NCI-H1417 (cell line): Measurements from ENCODE around the gene KANSL1.
"Not testable (repeated sequence)": the region's sequence is repeated elsewhere in the genome, so short reads cannot be mapped to it uniquely, and the experiment has no call there.

ENCODE experiments used
- DNase-seq, 3 experiments: peaks; one replicate each; lab custom pipeline; 2025; lab: John Stamatoyannopoulos, UW

The KANSL1 gene

DNA sequence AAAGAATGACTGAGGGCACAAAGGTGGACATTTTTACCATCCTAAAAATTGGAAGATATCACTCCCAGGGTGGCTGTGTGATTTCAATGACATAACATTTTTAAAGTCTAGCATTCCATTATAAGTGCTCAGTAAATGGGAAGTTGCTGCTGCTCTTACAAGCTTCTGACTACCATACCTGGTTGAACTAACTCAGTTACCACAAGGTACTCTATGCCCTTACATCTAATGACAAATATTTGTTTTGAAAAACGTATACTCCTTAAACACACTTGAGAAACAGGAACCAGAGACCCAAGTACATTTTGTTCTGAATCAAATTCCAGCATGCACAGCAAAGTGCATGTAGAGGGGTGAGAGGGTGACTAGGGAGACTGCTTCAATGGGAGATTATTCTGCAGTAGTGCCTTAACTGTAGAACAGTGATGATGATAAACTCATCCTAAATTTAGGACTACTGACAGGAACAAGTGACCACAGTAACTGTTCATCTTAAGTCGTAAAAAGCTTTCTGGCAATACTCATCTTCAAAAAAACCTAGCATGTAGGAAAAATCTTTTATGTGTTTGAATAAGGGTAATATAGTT is 83.5 kb downstream of the KANSL1 start:
- no peak for DNase-seq

DNA sequence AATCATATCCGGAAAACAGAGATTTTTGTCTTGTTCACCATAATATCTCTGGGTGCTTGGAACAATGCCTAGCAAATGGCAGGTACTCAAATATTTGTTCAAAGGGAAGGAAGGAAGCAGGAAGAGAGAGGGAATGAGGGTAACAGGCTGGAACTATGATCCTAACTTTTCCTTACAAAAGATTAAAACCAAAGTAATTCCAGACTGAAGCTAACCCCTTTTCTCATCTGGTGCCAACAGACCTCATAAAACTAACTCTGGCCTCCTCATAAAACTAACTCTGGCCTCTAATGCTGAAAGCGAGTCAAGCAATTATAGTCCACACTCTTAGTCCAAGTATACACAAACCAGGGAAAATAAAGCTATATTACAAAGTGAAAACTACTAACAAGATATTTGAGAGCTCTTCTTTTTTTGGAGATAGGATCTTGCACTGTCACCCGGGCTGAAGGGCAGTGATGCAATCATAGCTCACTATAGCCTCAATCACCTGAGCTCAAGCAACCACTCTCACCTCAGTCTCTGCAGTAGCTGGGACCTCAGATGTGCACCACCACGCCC is 84.6 kb downstream of the KANSL1 start:
- DNase-seq = no peak

DNA sequence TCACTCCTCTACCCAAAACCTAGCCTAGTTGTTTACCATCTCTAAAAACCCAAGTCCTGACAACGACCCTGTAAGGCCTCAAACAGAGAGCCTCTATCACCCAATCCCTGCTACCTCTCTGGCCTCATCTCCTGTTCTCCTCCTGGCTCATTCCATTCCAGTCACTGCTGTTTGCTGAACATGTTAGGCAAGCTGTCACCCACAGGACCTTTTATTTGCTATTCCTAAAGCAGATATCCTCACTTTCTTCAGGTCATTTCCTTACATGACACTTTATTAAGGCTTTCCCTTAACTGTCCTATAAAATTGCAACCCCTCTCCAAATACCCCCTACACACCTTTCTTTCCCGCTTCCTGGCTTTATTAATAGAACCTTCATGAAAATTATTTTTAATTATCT is 85.1 kb downstream of the KANSL1 start:
- no peak for DNase-seq

DNA sequence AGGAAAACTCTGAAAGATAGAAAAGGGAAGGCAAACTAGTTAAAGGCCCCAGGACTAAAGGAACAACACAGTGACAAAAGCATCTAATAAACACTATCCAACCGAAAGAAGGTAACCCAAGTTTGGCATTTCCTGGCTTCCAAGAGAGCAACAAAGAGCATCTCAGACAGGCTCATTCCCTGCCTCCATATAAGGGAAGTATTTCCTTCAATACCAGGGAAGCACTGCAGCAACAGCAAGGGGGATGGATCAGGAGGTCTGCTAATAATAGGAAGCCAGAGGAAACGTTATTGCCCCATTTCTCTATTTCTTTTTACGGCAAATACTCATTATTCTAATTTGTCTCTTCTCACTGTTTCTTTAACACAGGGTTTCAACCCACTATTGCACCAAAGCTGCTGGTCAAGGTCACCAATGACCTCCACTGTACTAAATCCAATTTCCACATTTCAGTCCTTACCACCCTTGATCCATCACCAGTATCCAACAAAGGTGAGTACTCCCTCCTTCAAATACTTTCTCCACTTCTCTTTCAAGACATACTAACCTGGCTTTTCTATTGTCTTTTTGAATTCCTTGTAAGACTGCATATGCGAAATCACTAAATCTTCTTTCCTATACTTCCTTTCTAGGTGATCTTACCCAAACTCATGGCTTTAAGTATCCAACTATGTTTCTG is 86.1 kb downstream of the KANSL1 start:
- DNase-seq = no peak

DNA sequence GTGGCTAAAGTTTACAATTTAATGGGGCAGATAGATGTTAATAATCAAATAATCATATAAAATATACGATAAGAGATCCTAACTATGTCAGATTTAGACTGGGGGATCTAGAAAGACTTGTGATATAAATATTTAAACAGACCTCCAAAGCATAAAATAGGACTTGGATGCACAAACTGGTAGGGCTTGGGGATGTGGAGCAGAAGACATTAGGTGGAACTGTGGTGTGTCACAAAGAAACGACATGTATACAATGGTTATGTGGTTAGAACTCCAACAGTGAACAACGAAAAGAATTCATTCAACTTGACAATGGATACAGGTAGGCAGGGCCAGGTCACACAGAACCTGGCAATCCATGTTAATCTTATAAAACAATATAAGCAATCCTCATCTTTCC is 90.4 kb downstream of the KANSL1 start:
- not testable (repeated sequence) for DNase-seq

DNA sequence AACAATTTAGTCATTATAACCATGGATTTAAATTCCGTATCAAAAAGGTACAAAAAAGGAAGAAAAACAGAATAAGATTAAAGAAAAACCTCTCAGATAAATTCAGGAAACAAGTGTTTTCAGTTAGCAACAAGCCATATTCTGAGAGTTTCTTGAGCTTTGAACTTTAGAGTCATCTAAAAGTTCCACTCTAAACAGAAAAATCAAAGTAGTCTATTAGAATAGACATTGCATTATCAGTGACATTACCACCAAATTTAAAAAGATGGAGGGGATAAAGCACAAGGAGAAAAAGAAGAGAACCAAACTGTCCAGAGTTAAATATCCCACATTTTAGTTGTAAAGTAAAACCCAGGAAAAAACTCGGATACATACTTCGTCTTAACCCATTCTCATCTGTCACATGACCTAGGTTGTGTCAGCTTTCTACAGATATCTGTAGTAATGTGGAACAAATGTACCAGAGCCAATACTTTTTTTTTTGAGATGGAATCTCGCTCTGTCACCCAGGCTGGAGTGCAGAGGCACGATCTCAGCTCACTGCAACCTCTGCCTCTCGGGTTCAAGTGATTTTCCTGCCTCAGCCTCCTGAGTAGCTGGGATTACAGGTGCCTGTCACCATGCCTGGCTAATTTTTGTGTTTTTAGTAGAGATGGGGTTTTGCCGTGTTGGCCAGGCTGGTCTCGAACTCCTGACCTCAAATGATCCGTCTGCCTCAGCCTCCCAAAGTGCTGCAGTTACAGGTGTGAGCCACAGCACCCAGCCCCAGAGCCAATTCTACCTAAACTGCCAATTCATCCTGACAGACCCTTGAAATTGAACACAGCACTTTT is 91.2 kb downstream of the KANSL1 start:
- not testable (repeated sequence) for DNase-seq

DNA sequence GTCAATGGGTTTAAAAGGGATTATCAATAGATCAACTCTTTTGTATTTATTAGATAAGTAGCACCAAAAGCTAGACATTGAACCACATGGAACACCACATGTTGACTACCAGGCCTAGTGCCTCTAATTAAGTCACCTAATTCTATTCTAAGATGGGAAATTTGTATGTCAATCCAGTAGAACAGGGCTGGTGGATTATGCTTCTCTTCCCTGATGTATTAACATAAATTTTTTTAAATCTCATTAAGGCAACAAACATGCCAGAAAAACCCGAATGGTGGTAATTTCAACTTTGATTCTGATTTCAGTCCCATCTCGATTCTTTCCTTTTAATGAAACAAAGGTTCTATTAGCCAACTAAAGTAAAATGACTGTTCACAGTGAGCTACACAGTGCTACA is 92.6 kb downstream of the KANSL1 start:
- no peak for DNase-seq

DNA sequence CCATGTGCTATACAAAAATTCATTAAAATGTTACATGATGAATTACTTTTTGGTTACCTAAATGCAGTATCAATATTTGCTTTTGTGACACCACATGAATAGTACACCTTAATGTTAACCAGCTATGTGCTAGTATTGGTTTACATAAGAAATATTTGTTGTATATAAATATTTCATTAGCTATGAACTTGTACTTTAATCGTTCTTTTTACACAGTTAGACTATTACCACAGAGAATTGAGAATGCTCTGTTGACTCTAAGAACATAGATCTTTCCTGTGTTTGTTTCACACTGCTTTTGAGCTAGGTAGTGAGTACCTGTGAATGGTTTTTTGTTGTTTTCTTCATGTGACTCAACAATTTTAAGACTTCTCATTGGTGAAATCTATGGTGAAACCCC is 93.4 kb downstream of the KANSL1 start:
- peak in 1 of 3 experiments; percentile 43 for DNase-seq

DNA sequence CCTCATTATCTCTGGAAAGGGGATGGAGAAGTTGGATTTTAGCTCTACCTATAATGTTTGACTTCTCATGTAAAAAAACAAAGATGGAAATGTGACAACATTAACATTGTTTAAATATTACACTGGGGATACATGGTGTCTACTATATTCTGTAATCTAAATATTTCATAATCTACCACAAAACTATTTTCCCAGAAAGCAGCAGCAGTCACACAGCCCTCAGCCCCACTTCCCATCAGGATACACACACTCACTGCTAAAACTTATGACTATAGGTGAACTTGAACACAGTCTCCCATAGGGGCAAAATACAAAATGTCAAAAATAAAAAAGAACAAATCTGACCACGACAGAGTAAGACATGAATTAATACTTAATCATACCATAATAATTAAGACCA is 95.7 kb downstream of the KANSL1 start:
- DNase-seq = no peak

DNA sequence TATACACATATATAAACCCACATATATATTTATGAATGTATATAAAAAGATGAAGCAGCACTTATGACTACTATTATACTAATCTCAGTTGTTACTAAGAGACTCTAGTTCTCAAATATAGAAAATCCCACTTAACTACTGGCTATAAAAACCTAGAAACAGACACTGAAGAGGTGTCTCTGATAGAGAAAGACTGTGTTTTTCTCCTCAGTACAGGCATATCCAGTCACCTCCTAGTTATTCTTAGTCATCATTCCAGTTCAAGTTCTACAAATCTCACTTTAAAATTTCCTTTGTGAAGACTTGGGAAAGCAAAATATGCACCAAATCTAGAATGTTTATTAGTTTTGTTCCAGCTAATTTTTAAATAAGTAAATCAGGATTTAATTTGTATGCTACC is 100.2 kb downstream of the KANSL1 start:
- no peak for DNase-seq

DNA sequence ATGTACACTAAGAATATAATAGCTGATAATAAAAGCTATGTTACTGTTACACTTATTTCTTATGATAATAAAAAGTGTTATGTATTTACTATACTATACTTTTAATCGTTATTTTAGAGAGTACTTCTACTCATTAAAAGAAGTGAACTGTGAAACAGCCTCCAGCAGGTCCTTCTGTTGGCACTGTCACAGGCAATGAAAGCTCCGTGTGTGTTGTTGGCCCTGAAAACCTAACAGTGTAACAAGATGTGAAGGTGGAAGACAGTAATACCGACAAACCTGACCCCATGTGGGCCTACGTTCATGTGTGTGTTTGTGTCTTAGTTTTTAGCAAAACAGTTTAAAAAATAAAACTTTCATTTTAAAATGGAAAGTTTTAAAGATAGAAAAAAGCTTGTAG is 102.4 kb downstream of the KANSL1 start:
- no peak for DNase-seq

DNA sequence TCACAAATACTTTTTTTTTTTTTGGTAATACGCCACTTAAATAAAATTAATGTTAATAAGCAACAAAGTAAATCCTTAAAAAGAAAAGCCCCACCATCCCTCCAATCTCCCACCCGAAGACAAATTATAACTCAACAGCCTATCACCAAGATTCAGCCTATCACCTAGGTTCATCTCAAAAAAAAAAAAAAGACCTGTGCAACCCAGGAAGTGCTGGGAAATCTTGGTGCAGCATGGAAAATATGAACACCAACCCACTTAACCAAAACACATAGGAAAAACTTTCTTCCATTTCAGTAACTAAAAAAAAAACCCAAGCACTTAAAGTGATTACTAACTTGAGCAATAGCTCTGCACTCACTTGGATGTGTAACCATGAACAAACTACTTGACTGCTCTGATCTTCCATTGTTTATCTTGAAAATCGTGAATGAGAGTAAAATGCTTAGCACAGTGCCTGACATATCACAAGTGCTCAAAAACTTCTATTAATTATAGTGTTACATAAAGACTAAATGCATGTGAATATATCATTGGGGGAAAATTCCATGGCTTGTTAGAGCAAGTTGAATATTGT is 103.8 kb downstream of the KANSL1 start:
- DNase-seq = no peak

DNA sequence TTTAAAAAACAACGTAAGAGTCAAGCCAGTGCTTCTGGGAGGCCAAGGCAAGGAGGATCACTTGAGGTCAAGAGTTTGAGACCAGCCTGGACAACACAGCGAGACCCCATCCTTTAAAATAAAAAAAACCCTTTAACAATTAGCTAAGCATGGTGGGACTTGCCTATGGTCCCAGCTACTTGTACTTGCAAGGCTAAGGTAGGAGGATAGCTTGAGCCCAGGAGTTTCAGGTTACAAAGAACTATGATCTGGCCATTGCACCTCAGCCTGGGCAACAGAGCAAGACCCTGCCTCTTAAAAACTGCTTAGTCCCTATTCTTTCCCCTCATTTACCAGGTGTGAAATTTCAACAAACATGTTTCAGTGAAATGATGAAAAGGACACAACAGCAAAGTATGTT is 104.6 kb downstream of the KANSL1 start:
- no peak for DNase-seq

DNA sequence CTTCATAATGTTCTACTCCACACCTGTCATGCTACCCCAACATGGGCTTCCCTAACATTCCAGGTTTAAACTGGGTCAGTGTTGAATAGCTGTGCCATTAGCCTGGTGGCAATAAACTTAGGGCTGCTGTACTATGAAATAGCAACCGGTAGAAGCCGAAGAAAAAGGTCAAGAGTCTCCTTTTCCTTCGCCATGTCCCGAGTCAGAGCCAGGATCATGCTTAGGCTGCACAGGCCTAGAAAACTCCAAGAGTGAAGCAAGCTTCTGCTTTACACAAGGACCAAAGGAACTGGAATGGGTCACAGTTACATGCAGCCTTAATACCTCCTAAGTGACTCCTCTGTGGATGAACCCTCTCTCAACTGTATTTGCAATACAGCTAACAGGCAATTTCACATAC is 105.4 kb downstream of the KANSL1 start:
- DNase-seq = not testable (repeated sequence)

DNA sequence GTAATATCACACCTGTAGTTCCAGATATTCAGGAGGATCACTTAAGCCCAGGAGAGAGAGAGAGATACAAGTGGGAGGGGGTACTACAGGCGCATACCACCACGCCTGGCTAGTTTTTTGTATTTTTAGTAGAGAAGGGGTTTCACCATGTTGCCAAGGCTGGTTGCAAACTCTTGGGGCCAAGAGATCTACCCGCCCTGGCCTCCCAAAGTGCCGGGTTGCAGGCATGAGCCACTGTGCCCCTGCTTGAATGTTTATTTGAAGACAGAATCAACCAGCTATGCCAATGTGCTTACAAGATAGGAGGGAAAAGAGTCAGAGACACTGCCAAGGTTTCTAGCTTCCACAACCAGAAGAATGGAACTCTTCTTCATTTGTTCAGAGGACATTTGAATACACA is 106.4 kb downstream of the KANSL1 start:
- no peak for DNase-seq

DNA sequence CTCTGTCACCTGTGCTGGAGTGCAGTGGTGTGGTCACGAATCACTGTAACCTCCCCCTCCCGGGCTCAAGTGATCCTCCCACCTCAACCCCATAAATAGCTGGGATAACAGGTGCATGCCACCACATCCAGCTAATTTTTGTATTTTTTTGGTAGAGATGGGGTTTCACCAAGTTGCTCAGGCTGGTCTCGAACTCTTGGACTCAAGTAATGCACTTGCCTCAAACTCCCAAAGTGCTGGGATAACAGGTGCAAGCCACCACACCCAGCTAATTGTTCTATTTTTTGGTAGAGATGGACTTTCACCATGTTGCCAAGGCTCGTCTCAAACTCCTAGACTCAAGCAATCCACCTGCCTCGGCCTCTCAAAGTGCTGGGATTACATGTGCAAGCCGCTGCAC is 107.7 kb downstream of the KANSL1 start:
- no peak for DNase-seq

DNA sequence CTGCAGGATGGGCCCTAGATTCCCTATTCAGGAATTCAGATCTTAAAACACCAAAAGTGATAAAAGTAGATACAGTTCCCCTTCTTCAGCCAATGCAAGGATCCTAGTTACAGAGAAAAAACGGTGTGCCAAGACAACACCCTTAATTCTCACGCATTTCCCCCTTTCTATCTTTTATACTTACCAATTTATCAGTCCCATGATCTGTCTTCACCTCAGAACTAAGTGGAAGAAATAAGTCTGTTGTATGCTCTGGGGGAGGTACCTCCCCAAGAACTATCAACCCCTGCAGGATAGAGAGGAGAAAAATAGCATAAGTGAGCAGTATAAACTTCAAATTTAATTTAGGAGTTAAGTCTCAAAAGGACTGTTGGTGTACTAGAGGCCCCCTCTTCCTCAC is 111.0 kb downstream of the KANSL1 start:
- DNase-seq = no peak

DNA sequence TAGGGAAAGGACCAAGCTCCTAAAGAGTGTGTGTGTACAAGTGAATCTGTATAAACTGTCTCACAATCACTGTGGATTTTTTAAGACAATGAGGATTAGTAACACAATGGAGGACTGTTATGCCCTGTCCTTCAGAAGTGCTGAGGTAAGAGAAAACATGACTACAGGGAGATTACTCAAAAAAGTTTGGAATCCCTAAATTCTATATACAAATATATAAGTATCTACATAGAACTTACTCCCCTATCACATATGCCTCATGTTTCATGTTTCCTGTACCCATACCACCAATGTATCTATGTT is 112.3 kb downstream of the KANSL1 start:
- no peak for DNase-seq

DNA sequence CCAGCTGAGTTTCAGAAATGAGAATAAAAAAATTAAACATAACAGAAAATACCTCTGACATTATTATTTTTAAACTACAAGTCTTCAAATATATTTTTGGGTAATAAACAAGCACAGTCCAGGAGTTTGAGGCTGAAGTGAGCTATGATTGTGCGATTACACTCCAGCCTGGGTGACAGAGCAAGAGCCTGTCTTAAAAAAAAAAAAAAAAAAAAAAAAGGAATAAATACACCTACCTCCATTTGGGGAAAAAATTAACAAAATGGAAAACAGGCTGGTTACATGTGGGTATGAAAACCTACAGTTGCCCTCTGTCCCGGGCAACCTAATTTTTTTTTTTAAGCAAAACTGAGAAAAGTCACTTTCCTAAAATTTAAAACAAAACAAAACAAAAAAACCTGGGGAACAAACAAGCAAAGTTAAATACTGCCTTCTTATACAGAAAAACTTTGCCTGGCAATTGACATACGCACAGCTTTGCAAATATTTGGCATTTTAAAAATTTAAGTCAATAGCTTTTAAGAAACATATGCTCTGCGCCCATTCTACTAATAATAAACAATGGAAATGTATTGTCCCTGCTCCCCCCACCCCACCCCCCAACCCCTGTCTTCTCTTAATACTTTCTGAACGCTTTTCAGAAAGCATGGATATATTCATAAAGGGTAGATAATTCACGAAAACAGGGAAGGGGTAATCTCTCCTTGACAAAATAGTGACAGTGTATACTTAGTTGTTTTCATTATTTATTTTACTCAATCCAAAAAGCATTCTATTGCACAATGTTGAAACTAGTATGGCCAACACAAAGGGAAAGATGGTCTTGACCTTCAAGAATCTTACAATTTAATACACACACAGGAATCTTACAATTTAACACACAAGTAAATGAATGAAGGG is 112.9 kb downstream of the KANSL1 start:
- no peak for DNase-seq

DNA sequence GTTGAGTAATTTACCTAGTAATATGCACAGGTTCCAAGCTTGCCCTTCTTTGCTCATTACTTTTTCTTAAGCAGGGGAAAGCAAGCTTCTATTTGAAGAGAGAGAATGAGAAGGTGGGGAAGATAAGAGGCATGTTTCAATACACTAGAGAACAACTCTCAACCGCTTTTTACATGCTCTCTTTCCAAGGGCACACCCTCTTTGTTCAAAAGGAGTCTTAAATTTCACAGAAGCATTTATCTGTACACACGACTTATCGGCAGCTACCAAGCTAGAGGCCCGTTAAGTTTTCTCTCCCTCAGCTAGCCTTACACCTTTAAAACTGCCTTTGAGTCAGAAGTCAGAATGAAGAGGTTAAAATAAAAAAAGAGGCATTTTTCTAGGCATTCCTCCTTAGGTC is 114.6 kb downstream of the KANSL1 start:
- peak in 1 of 3 experiments; percentile 72 for DNase-seq

DNA sequence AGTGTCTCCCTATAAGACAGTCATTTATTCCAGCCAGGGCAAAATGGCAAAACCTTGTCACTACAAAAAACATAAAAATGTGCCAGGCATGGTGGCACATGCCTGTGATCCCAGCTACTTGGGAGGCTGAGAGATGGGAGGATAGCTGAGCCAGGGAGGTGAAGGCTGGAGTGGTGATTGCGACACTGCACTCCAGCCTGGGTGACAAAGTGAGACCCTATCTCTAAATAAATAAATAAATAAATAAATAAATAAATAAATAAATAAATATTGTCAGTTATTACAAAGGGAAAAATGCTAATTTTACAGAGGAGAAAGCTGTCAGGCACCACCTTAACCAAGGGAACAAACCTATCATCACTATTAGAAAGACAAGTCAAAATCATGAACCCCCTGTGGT is 118.7 kb downstream of the KANSL1 start:
- no peak for DNase-seq

DNA sequence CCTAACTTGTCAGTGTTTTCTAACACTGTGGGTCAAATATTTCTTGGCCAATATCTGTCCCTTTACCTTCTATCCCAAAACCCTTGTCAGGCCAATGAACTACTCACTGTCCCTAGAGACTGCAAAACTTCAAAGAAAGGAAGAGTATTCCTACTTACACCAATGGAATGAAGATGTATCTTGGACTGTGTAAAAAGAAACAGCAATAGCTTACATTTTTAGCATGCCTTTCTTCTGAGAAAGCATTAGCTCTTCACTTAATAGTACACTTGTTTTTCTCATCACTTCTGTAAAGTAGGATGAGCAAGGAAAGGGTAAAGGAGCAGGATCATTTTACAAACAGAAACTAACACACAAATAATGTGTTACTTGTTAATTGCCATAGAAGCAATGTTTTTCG is 120.2 kb downstream of the KANSL1 start:
- DNase-seq = no peak
